SU-DHL-6 (cell line): ENCODE measurements around the gene TTLL11.

Experiments used
- EZH2phosphoT487 ChIP-seq: fragments of 200-600 bp; sonication (generic), shearing (Covaris generic); conservative IDR thresholded peaks from 2 replicates; pipeline ENCODE4 v1.6.1; 2018; ENCODE audit warnings: mild to moderate bottlenecking, antibody characterized with exemption, low read length, moderate library complexity, mixed read lengths
- TF ChIP-seq, protein P1 (sequence below): fragments of 200-600 bp; sonication (generic); IDR thresholded peaks from one replicate; pipeline ENCODE4 v1.5.1; 2017; ENCODE audit warnings: antibody characterized with exemption, mild to moderate bottlenecking, low read length, moderate library complexity; ENCODE audit not compliant: insufficient read depth, poor library complexity, severe bottlenecking

DNA sequence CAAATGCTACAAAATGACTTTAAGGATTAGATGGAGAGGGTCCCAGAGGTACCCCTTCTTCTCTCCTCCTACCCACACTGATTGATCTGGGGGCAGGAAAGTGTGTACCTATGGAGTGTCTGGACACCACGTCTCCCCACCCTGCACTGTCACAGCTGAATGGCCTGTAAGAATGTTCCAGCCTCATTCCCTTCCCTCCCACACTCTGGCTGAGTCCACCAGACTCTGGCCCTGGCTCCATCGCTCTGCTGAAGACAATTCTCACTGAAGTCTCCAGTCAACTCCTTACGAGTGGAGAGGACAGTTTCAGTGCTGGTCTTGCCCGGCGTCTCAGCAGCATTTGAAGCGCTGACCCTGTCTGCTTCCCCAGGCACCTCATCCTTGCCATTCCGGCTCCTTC lies 105.8 kb downstream of the TTLL11 start:
- TF ChIP-seq, protein P1, sequence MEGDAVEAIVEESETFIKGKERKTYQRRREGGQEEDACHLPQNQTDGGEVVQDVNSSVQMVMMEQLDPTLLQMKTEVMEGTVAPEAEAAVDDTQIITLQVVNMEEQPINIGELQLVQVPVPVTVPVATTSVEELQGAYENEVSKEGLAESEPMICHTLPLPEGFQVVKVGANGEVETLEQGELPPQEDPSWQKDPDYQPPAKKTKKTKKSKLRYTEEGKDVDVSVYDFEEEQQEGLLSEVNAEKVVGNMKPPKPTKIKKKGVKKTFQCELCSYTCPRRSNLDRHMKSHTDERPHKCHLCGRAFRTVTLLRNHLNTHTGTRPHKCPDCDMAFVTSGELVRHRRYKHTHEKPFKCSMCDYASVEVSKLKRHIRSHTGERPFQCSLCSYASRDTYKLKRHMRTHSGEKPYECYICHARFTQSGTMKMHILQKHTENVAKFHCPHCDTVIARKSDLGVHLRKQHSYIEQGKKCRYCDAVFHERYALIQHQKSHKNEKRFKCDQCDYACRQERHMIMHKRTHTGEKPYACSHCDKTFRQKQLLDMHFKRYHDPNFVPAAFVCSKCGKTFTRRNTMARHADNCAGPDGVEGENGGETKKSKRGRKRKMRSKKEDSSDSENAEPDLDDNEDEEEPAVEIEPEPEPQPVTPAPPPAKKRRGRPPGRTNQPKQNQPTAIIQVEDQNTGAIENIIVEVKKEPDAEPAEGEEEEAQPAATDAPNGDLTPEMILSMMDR = no peak
- no peak for TF ChIP-seq EZH2phosphoT487
